Suprapubic skin (tissue), 4 donors: ENCODE measurements around the gene PIP5K1B. TPM values are rescaled to one million over a fixed set of nuclear protein-coding genes. Genes with fewer than 3 reads are reported as not detected.
A peak's percentile ranks its signal among the peaks of the same experiment; 100 is the strongest.

Source experiments
- DNase-seq, 2 donors: peaks; one replicate each; pipeline ENCODE4 v3.0.0-alpha.2; 2019; ENCODE audit warnings: low spot score in 2 of 2
- H3K27ac ChIP-seq: fragments of 200-600 bp; sonication (generic); one replicate; pipeline ENCODE4 v1.5.1; 2019
- H3K27me3 ChIP-seq: fragments of 200-600 bp; sonication (generic); one replicate; pipeline ENCODE4 v1.5.1; 2019
- H3K36me3 ChIP-seq: fragments of 200-600 bp; sonication (generic); one replicate; pipeline ENCODE4 v1.5.1; 2019
- H3K4me1 ChIP-seq: fragments of 200-600 bp; sonication (generic); one replicate; pipeline ENCODE4 v1.5.1; 2019
- H3K4me3 ChIP-seq: fragments of 200-600 bp; sonication (generic); one replicate; pipeline ENCODE4 v1.5.1; 2019; ENCODE audit warnings: mild to moderate bottlenecking
- H3K9me3 ChIP-seq: fragments of 200-600 bp; sonication (generic); one replicate; pipeline ENCODE4 v1.5.1; 2019
- EP300 ChIP-seq: sonication (generic); formaldehyde crosslinking; IDR thresholded peaks from one replicate; pipeline ENCODE4 v1.6.1; 2017; ENCODE audit warnings: antibody characterized with exemption
- POLR2A ChIP-seq, 2 donors: fragments of 450-650 bp; IDR thresholded peaks; one replicate each; pipeline ENCODE4 v1.6.1; 2017; ENCODE audit warnings: antibody characterized with exemption in 2 of 2, mild to moderate bottlenecking in 2 of 2, moderate library complexity in 2 of 2
- POLR2AphosphoS5 ChIP-seq, 3 donors: sonication (generic); formaldehyde crosslinking; IDR thresholded peaks; one replicate each; pipeline ENCODE4 v1.6.1; 2017; ENCODE audit warnings: antibody characterized with exemption in 3 of 3
- WGBS: methylation state at CpG from one replicate; pipeline ENCODE4 v1.1.5; 2018; 5-methylcytosine and 5-hydroxymethylcytosine counted together
- total RNA-seq, 4 donors: library from RNA; depleted of rRNA; stranded (reverse); fragments of >200 nt; gene quantifications; one replicate each; pipeline ENCODE4 v1.1.0, GENCODE V29; 2016
- TF ChIP-seq, protein P1 (sequence below), 2 donors: fragments of 200-600 bp in 1 of 2; fragments of 450-650 bp in 1 of 2; sonication (generic) in 1 of 2; IDR thresholded peaks; one replicate each; pipeline ENCODE4 v1.5.1; 2016 to 2019; ENCODE audit warnings: antibody characterized with exemption in 2 of 2, mild to moderate bottlenecking in 1 of 2, moderate library complexity in 1 of 2

Gene PIP5K1B
- total RNA-seq, 4 donors from 2014 or later = 1.7 to 7.8 (median 3.4) TPM

DNA sequence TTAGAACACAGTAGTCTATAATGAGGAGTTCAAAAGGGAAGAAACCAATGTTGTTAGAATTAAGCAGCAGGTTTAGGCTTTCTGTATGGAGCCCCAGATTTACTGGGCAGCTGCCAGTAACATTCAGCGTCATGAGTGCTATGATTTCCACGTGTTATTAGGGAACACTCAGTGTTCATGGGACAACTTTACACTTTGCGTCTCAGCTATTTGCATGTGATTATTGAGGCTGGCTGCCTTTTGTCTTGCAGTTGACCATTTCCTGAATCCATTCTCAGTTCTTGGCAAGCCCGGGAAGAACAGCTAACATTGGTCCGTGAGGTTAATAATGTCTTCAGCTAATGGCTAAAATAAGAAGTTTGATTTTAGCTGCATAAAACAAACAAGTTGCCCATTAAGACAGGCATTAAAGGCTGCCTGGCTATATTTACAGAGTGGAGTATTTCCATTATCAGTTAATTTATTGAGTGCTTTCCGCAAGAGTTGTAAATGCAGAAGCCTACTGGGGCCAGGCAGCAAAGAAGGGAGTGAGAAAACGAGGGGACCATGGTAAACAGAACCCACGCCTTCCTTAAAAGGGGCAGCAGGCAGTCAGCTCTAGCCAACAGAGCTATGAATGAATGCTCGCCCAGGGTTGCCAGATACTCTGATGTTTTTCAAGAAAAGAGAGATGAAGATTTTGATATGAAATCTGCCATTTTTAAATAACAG is 120.9 kb downstream of the PIP5K1B start:
- no peak for DNase-seq
- no peaks in the 10 kb centered on the region for H3K9me3 ChIP-seq
- H3K4me1 ChIP-seq = no peaks in the 10 kb centered on the region
- no peak overlapping the region for H3K27ac ChIP-seq
- 60% methylated on average over 9 of the region's 9 CpGs for WGBS
- no peaks in the 10 kb centered on the region for H3K36me3 ChIP-seq
- H3K4me3 ChIP-seq = no peak overlapping the region
- no peak for TF ChIP-seq EP300
- TF ChIP-seq POLR2A (IDR thresholded peaks at IDR 0.05) = no peak
- TF ChIP-seq, protein P1, sequence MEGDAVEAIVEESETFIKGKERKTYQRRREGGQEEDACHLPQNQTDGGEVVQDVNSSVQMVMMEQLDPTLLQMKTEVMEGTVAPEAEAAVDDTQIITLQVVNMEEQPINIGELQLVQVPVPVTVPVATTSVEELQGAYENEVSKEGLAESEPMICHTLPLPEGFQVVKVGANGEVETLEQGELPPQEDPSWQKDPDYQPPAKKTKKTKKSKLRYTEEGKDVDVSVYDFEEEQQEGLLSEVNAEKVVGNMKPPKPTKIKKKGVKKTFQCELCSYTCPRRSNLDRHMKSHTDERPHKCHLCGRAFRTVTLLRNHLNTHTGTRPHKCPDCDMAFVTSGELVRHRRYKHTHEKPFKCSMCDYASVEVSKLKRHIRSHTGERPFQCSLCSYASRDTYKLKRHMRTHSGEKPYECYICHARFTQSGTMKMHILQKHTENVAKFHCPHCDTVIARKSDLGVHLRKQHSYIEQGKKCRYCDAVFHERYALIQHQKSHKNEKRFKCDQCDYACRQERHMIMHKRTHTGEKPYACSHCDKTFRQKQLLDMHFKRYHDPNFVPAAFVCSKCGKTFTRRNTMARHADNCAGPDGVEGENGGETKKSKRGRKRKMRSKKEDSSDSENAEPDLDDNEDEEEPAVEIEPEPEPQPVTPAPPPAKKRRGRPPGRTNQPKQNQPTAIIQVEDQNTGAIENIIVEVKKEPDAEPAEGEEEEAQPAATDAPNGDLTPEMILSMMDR (IDR thresholded peaks at IDR 0.05) = no peak
- no peak for TF ChIP-seq POLR2AphosphoS5 (IDR thresholded peaks at IDR 0.05)
- no peaks in the 10 kb centered on the region for H3K27me3 ChIP-seq

- peaks cover 3% of the 10 kb centered on the region for H3K4me1 ChIP-seq
- no peak for DNase-seq
- no peaks in the 10 kb centered on the region for H3K27me3 ChIP-seq
- no peak for TF ChIP-seq EP300
- TF ChIP-seq, protein P1 (IDR thresholded peaks at IDR 0.05) = no peak
- TF ChIP-seq POLR2AphosphoS5 (IDR thresholded peaks at IDR 0.05) = no peak
- TF ChIP-seq POLR2A (IDR thresholded peaks at IDR 0.05) = no peak
- no peak overlapping the region for H3K27ac ChIP-seq
- H3K4me3 ChIP-seq = no peak overlapping the region
- no peaks in the 10 kb centered on the region for H3K36me3 ChIP-seq
- H3K9me3 ChIP-seq = no peaks in the 10 kb centered on the region
- 86% methylated on average over 14 of the region's 14 CpGs for WGBS
Observed at GRCh38 chr9:68827837-68828744, 123.1 kb downstream of the PIP5K1B start.

GRCh38 chr9:68832101-68832500 is 127.1 kb downstream of the PIP5K1B start:
- Histone ChIP-seq H3K9me3 (no peaks in the 10 kb centered on the region), H3K4me3 (no peak overlapping the region), H3K4me1 (peaks cover 3% of the 10 kb centered on the region), H3K27ac (no peak overlapping the region), H3K36me3 (no peaks in the 10 kb centered on the region), H3K27me3 (no peaks in the 10 kb centered on the region)
- no peak for DNase-seq
- no peak for TF ChIP-seq POLR2A (IDR thresholded peaks at IDR 0.05)
- TF ChIP-seq POLR2AphosphoS5 (IDR thresholded peaks at IDR 0.05) = no peak
- TF ChIP-seq, protein P1 (IDR thresholded peaks at IDR 0.05) = no peak
- TF ChIP-seq EP300 = no peak

- peak overlapping the region; percentile 24 for H3K27ac ChIP-seq
- 60% methylated on average over 7 of the region's 7 CpGs for WGBS
Observed at GRCh38 chr9:68832861-68833518, 128.0 kb downstream of the PIP5K1B start.

More at GRCh38 chr9:68832861-68833518, 128.0 kb downstream of the PIP5K1B start:
- TF ChIP-seq, protein P1 (IDR thresholded peaks at IDR 0.05) = no peak
- no peak for TF ChIP-seq EP300
- no peaks in the 10 kb centered on the region for H3K36me3 ChIP-seq
- no peak overlapping the region for H3K4me3 ChIP-seq
- H3K27me3 ChIP-seq = no peaks in the 10 kb centered on the region
- no peaks in the 10 kb centered on the region for H3K9me3 ChIP-seq
- H3K4me1 ChIP-seq = peaks cover 3% of the 10 kb centered on the region
- no peak for DNase-seq
